ENCODE results near the gene FRMD3.

The FRMD3 gene

DNA sequence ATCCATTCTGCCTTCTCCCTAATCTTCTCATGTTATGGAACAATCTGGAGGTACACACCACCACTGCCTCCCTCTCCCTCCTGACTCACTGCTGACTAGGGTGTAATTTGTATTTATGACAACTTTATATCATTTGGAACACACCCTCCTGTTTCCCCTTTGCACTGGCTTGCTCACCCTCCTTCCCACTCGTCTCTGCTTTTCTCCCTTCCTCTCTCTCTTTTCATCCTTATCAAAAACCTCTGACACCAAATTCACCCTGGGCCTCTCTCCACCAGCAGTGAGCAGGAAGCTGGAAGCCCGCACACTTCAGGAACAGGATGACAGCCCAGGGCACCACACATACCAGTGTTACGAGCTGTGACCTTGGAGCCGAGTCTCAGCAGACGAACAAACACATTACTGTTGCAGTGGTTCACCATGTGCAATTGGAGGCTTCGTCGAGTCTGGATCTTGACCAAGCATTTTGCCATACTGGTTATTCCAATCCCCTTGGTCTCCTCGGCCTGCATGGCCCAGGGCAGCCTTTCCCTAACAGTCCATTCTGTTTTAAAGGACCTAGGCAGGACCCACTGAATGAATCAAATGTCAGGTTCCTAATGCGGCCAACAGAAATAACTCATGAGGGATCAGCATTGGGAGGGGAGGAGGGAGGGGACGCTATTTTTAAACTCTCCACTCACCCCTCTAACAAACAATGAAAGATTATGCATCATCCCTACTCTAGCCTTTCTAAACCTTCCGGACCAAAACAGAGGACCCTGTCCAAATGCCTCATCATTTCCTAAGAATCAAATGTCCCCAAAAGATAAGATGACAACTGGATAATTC is 271.3 kb downstream of the FRMD3 start:
- H3K9me3 ChIP-seq (ENCODE audit: control insufficient read depth in 2 of 2, low read length in 2 of 2) = no peaks in the 10 kb centered on the region
- no peak overlapping the region for H3K27ac ChIP-seq (ENCODE audit: low read depth in 2 of 2, low read length in 2 of 2)
- H3K27me3 ChIP-seq (ENCODE audit: control insufficient read depth in 2 of 2, insufficient read depth in 2 of 2, low read length in 2 of 2) = no peaks in the 10 kb centered on the region

DNA sequence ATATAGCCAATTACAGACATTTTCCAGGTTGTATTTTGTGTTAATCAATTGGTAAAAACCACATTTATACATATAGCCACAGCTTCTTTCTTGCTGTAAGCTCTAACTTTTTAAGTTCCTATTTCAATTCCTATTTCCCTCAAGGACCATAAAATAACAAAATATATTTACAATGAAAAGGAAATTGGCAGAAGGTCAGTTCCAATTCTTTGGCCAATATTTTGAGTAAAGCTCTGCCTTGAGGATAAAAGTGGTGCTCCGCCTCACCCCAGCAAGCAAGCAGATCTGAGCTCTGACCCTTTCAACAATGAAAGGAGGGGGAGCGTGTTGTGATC is 271.9 kb downstream of the FRMD3 start:
- Histone ChIP-seq H3K9me3 (ENCODE audit: control insufficient read depth in 2 of 2, low read length in 2 of 2) (no peaks in the 10 kb centered on the region), H3K4me3 (ENCODE audit: low read length in 2 of 2) (no peak overlapping the region), H3K4me1 (ENCODE audit: control insufficient read depth in 2 of 2, insufficient read depth in 2 of 2, low read length in 2 of 2) (peaks cover 0 to 5% of the 10 kb centered on the region in 2 donors), H3K36me3 (ENCODE audit: control insufficient read depth in 2 of 2, insufficient read depth in 2 of 2, low read length in 2 of 2) (no peaks in the 10 kb centered on the region), H3K9ac (ENCODE audit: low read depth in 1 of 2, low read length in 2 of 2) (no peak overlapping the region), H3K27ac (ENCODE audit: low read depth in 2 of 2, low read length in 2 of 2) (no peak overlapping the region), H3K27me3 (ENCODE audit: control insufficient read depth in 2 of 2, insufficient read depth in 2 of 2, low read length in 2 of 2) (no peaks in the 10 kb centered on the region)

More for the DNA sequence above, 271.3 kb downstream of the FRMD3 start:
- no peaks in the 10 kb centered on the region for H3K36me3 ChIP-seq (ENCODE audit: control insufficient read depth in 2 of 2, insufficient read depth in 2 of 2, low read length in 2 of 2)
- no peak overlapping the region for H3K9ac ChIP-seq (ENCODE audit: low read depth in 1 of 2, low read length in 2 of 2)
- no peak overlapping the region for H3K4me3 ChIP-seq (ENCODE audit: low read length in 2 of 2)
- peaks cover 0 to 5% of the 10 kb centered on the region in 2 donors for H3K4me1 ChIP-seq (ENCODE audit: control insufficient read depth in 2 of 2, insufficient read depth in 2 of 2, low read length in 2 of 2)

DNA sequence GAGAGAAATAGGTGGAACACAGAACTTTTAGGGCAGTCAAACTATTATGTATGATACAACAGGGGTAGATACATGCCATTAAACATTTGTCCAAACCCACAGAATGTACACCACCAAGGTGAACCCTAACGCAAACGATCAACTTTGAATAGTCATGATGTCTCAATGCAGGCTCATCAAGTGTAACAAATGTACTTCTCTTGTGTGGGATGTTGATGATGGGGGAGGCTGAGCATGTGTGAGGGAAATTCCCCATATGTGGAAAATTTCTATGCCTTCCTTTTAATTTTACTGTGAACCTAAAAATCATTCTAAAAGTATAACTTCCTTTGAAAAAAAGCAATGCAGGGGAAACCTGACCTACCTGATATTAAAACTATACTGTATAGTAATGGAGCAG is 273.9 kb downstream of the FRMD3 start:
- Histone ChIP-seq H3K4me1 (ENCODE audit: control insufficient read depth in 2 of 2, insufficient read depth in 2 of 2, low read length in 2 of 2) (peaks cover 0 to 5% of the 10 kb centered on the region in 2 donors), H3K27me3 (ENCODE audit: control insufficient read depth in 2 of 2, insufficient read depth in 2 of 2, low read length in 2 of 2) (no peaks in the 10 kb centered on the region), H3K4me3 (ENCODE audit: low read length in 2 of 2) (no peak overlapping the region), H3K9me3 (ENCODE audit: control insufficient read depth in 2 of 2, low read length in 2 of 2) (no peaks in the 10 kb centered on the region), H3K36me3 (ENCODE audit: control insufficient read depth in 2 of 2, insufficient read depth in 2 of 2, low read length in 2 of 2) (no peaks in the 10 kb centered on the region), H3K9ac (ENCODE audit: low read depth in 1 of 2, low read length in 2 of 2) (no peak overlapping the region), H3K27ac (ENCODE audit: low read depth in 2 of 2, low read length in 2 of 2) (no peak overlapping the region)

DNA sequence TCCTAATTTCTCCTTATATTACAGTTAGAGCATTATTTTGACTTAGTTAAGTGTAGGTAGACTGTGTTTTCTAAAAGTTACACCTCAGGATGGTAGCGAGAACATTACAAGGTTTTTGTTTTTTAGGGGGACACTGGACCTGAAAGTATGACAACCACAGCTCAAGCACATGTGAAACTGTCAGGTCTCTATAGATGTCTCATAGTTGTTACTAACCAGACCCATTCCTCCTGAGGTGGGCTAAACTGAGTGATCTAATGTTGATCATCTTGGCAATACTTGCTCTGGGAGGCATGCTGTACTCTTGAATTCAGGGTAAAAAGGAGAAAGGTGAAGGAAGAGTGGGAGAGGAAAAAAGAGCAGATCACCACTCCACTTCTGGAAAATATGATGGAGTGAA is 278.6 kb downstream of the FRMD3 start:
- Histone ChIP-seq H3K27me3 (ENCODE audit: control insufficient read depth in 2 of 2, insufficient read depth in 2 of 2, low read length in 2 of 2) (no peaks in the 10 kb centered on the region), H3K27ac (ENCODE audit: low read depth in 2 of 2, low read length in 2 of 2) (no peak overlapping the region), H3K9me3 (ENCODE audit: control insufficient read depth in 2 of 2, low read length in 2 of 2) (no peaks in the 10 kb centered on the region), H3K9ac (ENCODE audit: low read depth in 1 of 2, low read length in 2 of 2) (no peak overlapping the region), H3K36me3 (ENCODE audit: control insufficient read depth in 2 of 2, insufficient read depth in 2 of 2, low read length in 2 of 2) (no peaks in the 10 kb centered on the region), H3K4me3 (ENCODE audit: low read length in 2 of 2) (no peak overlapping the region), H3K4me1 (ENCODE audit: control insufficient read depth in 2 of 2, insufficient read depth in 2 of 2, low read length in 2 of 2) (no peaks in the 10 kb centered on the region)

DNA sequence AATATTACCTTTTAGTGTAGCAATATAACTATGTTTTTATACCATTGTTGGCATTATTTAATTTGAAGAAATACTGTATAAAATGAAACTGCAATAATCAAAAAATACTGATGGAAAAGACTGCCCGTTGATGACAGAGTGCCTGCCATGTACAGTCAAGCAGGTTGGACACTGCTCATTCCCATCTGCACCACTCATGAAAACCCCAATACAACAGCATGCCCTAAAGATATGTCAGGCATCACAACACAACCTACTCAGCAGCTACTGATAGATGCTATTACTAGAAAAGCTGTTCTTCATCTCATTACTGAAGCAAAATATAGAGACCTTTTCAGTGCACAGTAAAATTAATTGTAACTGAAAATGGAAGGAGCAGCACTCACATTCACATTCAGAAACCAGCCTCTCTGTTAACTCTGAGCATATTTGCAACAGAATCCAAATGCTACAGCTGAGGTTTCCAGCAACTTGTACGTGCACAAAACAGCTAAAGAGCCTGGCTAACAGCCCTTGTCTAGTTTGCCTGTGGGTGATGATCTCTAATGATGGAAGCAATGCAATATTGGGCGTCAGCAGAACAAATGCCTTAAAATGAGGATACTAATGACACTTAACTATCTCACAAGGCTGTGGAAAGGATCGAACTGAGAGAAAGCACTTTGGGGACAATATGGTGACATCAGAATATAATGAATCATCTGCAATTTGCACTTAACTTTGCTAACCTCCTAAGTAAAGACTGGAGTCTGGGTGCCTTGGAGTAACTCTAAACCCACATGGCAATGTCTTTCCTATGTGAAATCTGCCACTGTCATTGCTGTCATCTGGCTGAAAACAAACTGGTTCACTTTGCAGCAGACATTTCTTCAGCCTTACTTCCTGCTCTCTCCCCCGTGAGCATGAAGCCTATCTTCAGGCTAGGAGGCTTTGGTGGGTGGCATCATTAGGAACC is 280.0 kb downstream of the FRMD3 start:
- no peaks in the 10 kb centered on the region for H3K4me1 ChIP-seq (ENCODE audit: control insufficient read depth in 2 of 2, insufficient read depth in 2 of 2, low read length in 2 of 2)
- no peak overlapping the region for H3K27ac ChIP-seq (ENCODE audit: low read depth in 2 of 2, low read length in 2 of 2)
- no peaks in the 10 kb centered on the region for H3K36me3 ChIP-seq (ENCODE audit: control insufficient read depth in 2 of 2, insufficient read depth in 2 of 2, low read length in 2 of 2)

DNA sequence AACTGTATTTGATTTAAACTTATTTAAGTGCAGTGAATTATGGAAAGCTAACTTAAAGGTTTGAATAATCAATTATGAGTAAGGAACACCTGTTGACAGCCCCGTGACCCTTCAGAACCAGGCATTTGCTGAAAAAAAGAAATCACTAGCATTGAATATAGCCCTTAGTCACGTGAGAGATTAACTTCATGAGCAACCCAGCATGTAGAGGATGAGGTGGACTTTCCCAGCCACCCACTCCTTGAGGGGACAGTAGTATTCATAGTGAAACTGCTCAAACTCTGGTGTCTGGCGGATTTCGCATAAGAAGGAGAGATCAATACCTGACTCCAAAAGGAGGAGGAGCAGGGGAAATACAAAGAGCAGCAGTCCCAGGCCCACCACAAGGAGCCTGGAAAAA is 290.5 kb downstream of the FRMD3 start:
- Histone ChIP-seq H3K27ac (ENCODE audit: low read depth in 2 of 2, low read length in 2 of 2) (no peak overlapping the region), H3K9ac (ENCODE audit: low read depth in 1 of 2, low read length in 2 of 2) (no peak overlapping the region), H3K36me3 (ENCODE audit: control insufficient read depth in 2 of 2, insufficient read depth in 2 of 2, low read length in 2 of 2) (no peaks in the 10 kb centered on the region), H3K27me3 (ENCODE audit: control insufficient read depth in 2 of 2, insufficient read depth in 2 of 2, low read length in 2 of 2) (no peaks in the 10 kb centered on the region), H3K9me3 (ENCODE audit: control insufficient read depth in 2 of 2, low read length in 2 of 2) (peaks cover 0 to 4% of the 10 kb centered on the region in 2 donors), H3K4me1 (ENCODE audit: control insufficient read depth in 2 of 2, insufficient read depth in 2 of 2, low read length in 2 of 2) (no peaks in the 10 kb centered on the region), H3K4me3 (ENCODE audit: low read length in 2 of 2) (no peak overlapping the region)

More for the DNA sequence above, 280.0 kb downstream of the FRMD3 start:
- no peaks in the 10 kb centered on the region for H3K27me3 ChIP-seq (ENCODE audit: control insufficient read depth in 2 of 2, insufficient read depth in 2 of 2, low read length in 2 of 2)
- no peak overlapping the region for H3K4me3 ChIP-seq (ENCODE audit: low read length in 2 of 2)
- H3K9me3 ChIP-seq (ENCODE audit: control insufficient read depth in 2 of 2, low read length in 2 of 2) = no peaks in the 10 kb centered on the region
- H3K9ac ChIP-seq (ENCODE audit: low read depth in 1 of 2, low read length in 2 of 2) = no peak overlapping the region

DNA sequence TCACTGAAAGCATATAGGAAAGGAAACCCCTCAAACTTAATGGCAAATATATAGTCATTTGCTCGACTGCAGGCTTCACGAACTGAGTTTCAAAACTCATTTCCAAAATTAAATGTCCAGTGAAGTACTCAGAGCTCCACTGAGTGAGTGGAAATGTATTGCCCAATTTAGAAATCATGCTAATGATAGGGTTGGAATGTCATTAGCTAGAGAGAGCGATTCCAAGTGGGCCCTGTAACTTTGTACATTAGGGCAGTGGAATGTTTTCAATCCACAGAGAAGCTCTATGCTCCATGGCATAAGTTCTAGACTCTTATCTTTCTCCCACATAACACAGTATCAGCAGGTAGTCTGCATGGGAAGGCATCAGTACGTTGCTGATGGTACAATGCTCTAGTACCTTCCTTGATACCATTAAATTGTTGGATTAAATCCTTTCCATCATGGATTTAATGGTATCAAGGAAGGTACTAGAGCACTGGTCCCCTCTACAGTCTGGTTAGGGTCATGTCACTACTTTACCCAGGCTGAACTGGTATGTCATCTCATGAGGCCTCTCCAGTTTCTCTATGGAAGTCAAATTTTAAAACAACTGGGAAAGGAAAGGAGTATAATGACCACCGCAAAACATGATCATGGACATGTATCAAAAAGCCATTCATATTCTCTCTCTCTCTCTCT is 292.1 kb downstream of the FRMD3 start:
- Histone ChIP-seq H3K36me3 (ENCODE audit: control insufficient read depth in 2 of 2, insufficient read depth in 2 of 2, low read length in 2 of 2) (no peaks in the 10 kb centered on the region), H3K27ac (ENCODE audit: low read depth in 2 of 2, low read length in 2 of 2) (no peak overlapping the region), H3K9ac (ENCODE audit: low read depth in 1 of 2, low read length in 2 of 2) (no peak overlapping the region)

DNA sequence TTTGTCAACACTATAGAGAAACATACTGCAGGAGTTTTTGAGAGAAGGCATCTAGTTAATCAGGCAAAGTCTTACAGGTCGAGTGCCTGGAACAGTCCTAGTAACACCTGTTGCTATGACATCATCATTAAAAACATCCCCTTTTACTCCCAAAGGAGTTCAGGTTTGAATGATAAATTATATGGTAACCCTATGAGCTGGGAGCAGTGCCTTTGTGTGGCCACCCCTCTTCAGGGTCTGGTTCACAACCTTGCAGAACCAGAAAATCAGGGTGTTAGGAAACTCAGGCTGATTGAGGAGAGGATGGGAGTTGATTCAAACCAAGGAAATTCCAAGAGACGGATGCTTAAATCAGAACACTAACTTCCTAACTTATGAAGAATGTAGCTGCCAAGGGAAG is 296.1 kb downstream of the FRMD3 start:
- Histone ChIP-seq H3K4me1 (ENCODE audit: control insufficient read depth in 2 of 2, insufficient read depth in 2 of 2, low read length in 2 of 2) (peaks cover 0 to 8% of the 10 kb centered on the region in 2 donors), H3K27ac (ENCODE audit: low read depth in 2 of 2, low read length in 2 of 2) (no peak overlapping the region), H3K36me3 (ENCODE audit: control insufficient read depth in 2 of 2, insufficient read depth in 2 of 2, low read length in 2 of 2) (no peaks in the 10 kb centered on the region), H3K9ac (ENCODE audit: low read depth in 1 of 2, low read length in 2 of 2) (no peak overlapping the region), H3K27me3 (ENCODE audit: control insufficient read depth in 2 of 2, insufficient read depth in 2 of 2, low read length in 2 of 2) (no peaks in the 10 kb centered on the region), H3K4me3 (ENCODE audit: low read length in 2 of 2) (no peak overlapping the region), H3K9me3 (ENCODE audit: control insufficient read depth in 2 of 2, low read length in 2 of 2) (no peaks in the 10 kb centered on the region)

More for the DNA sequence above, 292.1 kb downstream of the FRMD3 start:
- Histone ChIP-seq H3K9me3 (ENCODE audit: control insufficient read depth in 2 of 2, low read length in 2 of 2) (no peaks in the 10 kb centered on the region), H3K27me3 (ENCODE audit: control insufficient read depth in 2 of 2, insufficient read depth in 2 of 2, low read length in 2 of 2) (no peaks in the 10 kb centered on the region), H3K4me1 (ENCODE audit: control insufficient read depth in 2 of 2, insufficient read depth in 2 of 2, low read length in 2 of 2) (no peaks in the 10 kb centered on the region), H3K4me3 (ENCODE audit: low read length in 2 of 2) (no peak overlapping the region)

DNA sequence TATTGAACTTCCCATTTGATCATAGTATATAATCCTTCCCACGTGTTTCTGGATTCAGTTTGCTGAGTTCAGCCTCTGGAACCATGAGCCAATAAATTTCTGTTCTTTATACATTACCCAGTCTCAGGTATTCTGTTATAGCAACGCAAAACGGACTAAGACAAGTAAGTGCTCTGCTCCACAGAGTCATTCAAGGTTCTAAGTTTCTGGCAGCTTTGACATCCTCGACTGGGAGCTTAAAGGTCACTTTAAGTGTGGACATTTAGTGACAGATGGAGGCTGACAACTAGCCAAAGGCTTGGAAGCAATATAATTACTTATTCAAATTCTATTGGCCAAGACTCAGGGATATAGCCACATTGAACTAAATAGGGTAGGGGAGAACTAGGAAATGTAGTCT is 297.5 kb downstream of the FRMD3 start:
- Histone ChIP-seq H3K9ac (ENCODE audit: low read depth in 1 of 2, low read length in 2 of 2) (no peak overlapping the region), H3K4me3 (ENCODE audit: low read length in 2 of 2) (no peak overlapping the region), H3K27ac (ENCODE audit: low read depth in 2 of 2, low read length in 2 of 2) (no peak overlapping the region), H3K27me3 (ENCODE audit: control insufficient read depth in 2 of 2, insufficient read depth in 2 of 2, low read length in 2 of 2) (no peaks in the 10 kb centered on the region), H3K9me3 (ENCODE audit: control insufficient read depth in 2 of 2, low read length in 2 of 2) (no peaks in the 10 kb centered on the region), H3K36me3 (ENCODE audit: control insufficient read depth in 2 of 2, insufficient read depth in 2 of 2, low read length in 2 of 2) (no peaks in the 10 kb centered on the region), H3K4me1 (ENCODE audit: control insufficient read depth in 2 of 2, insufficient read depth in 2 of 2, low read length in 2 of 2) (peaks cover 0 to 8% of the 10 kb centered on the region in 2 donors)

DNA sequence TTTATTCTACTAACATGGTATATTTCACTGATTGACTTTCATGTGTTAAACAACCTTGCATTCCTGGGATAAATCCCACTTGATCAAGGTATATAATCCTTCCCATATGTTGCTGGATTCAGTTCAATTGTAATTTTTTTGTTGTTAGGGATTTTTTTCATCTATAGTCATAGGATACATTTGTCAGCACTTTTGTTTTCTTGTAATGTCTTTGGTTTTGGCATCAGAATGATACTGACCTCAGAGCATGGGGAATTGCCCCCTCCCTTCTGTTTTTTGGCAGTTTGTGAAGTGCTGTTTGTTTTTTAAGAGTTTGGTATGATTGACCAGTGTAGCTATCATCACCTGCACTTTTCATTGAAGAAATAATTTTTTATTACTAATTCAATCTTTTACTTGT is 298.5 kb downstream of the FRMD3 start:
- Histone ChIP-seq H3K27ac (ENCODE audit: low read depth in 2 of 2, low read length in 2 of 2) (no peak overlapping the region), H3K9me3 (ENCODE audit: control insufficient read depth in 2 of 2, low read length in 2 of 2) (no peaks in the 10 kb centered on the region)

More for the DNA sequence above, 298.5 kb downstream of the FRMD3 start:
- Histone ChIP-seq H3K36me3 (ENCODE audit: control insufficient read depth in 2 of 2, insufficient read depth in 2 of 2, low read length in 2 of 2) (no peaks in the 10 kb centered on the region), H3K9ac (ENCODE audit: low read depth in 1 of 2, low read length in 2 of 2) (no peak overlapping the region), H3K4me3 (ENCODE audit: low read length in 2 of 2) (no peak overlapping the region), H3K4me1 (ENCODE audit: control insufficient read depth in 2 of 2, insufficient read depth in 2 of 2, low read length in 2 of 2) (peaks cover 0 to 8% of the 10 kb centered on the region in 2 donors), H3K27me3 (ENCODE audit: control insufficient read depth in 2 of 2, insufficient read depth in 2 of 2, low read length in 2 of 2) (no peaks in the 10 kb centered on the region)

Data from mucosa of rectum (tissue), 2 donors.